NT2/D1 (cell line): ENCODE data around the gene GMDS.

Source experiments
- SUZ12 ChIP-seq: IDR thresholded peaks from 2 replicates; pipeline ENCODE4 v1.6.1; 2011; ENCODE audit not compliant: insufficient read length, insufficient read depth; ENCODE audit errors: extremely low read depth
- YY1 ChIP-seq: IDR thresholded peaks from 2 replicates; pipeline ENCODE4 v1.6.1; 2011; ENCODE audit not compliant: insufficient read length, insufficient read depth
- ZNF274 ChIP-seq: IDR thresholded peaks from 2 replicates; pipeline ENCODE4 v1.6.1; 2011; ENCODE audit warnings: mild to moderate bottlenecking, low read depth, low read length

DNA sequence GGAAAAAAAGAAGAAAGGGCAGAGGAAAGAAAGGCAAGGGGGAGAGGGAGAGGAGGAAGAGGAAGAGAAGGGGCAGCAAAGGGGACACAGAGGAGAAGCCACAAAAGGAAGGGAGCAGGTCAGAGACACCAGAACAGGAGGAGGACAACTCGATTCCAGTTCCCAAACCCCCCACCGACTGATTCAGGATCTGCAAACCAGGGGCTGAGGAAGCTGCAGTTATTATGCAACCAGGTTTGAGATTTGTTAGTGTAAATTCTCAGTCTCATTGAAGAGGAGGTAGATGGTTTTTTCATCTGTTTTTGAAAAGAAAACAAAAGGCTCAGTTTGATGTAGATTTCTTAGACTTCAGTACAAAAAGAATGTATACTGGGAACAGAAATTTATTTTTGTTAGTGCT is 432.9 kb downstream of the GMDS start:
- TF ChIP-seq SUZ12, result no peak
- TF ChIP-seq ZNF274, result no peak
- no peak for TF ChIP-seq YY1
